Activated CD4-positive, alpha-beta T cell treated with anti-CD3 and anti-CD28 coated beads, Interleukin-2, amount 50 U/mL, for 16 hours (primary cell): ENCODE data around the gene NUP210.
"Not testable (repeated sequence)": the region's sequence is repeated elsewhere in the genome, so short reads cannot be mapped to it uniquely, and the experiment has no call there.

Source experiments
- DNase-seq: peaks from one replicate; pipeline ENCODE4 v3.0.0-alpha.2; 2020

The NUP210 gene

DNA sequence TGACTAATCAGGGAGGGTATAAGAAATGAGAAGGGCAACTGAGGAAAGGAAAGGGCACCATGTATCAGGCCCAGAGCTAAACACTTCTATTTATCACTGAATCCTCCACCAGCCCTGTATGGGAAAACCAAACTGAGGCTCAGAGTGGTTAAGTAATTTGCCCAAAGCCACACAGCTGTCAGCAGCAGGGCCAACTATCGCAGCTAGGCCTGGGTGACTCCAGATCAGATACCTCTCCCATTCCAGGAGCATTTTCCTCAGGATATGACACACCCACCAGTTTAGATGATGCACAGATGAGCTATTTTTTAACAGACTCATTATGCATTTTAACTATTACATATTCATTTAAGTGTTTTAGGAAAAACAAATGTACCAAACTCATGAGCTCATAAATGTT lies 14.5 kb downstream of the NUP210 start:
- no peak for DNase-seq

DNA sequence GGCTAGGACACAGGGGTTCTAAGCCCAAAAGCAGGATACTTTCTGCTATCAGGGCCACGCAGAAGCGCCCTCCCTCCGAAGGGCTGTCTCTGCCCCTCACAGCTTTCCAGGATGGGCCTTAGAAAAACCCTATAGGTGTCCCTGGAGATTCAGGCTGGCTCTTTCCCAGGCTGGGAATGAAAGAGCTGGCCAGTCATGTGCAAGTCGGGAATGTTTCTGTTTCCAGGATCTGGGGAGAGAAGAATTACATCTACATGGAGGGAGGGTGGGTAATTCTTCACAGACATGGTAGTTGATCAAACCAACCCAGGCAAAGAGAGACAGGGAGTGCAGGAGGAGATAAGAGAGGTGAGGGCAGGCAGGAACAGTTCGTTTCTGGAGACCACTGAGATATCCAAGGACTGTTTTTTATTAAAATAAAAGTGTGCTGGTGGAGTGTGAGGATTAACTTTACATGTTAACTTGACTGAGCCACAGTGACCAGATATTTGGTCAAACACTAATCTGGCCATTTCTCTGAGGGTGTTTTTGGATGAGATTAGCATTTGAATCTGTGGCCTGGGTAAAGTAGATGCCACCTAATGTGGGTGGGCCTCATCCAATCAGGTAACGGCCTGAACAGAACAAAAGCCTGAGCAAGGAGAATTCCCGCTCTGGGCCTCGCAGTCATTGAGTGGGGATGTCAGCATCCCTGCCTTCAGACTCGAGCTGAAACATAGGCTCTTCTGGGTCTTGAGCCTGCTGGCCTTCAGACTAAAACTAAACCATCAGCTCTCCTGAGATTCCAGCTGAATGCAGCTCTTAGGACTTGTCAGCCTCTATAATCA lies 15.3 kb downstream of the NUP210 start:
- no peak for DNase-seq

DNA sequence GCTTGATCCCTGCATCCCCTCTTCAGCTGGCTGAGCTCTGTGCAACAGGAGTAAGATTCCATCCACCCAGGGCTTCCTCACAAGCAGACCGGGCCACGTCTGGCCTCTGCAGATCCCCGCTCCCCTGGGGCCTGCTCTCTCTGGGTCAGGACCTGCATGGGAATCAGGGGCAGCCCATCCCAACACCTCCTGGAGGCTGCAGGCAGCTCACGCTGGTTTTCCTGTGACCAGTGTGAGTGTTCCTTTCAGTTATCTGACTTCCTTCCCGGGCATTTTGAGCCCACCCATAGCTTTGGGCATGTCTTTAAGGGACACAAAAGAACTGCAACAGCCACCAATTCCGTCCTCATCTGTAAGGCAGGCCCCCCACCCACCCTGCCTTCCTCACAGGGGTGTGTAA lies 16.3 kb downstream of the NUP210 start:
- DNase-seq = no peak

DNA sequence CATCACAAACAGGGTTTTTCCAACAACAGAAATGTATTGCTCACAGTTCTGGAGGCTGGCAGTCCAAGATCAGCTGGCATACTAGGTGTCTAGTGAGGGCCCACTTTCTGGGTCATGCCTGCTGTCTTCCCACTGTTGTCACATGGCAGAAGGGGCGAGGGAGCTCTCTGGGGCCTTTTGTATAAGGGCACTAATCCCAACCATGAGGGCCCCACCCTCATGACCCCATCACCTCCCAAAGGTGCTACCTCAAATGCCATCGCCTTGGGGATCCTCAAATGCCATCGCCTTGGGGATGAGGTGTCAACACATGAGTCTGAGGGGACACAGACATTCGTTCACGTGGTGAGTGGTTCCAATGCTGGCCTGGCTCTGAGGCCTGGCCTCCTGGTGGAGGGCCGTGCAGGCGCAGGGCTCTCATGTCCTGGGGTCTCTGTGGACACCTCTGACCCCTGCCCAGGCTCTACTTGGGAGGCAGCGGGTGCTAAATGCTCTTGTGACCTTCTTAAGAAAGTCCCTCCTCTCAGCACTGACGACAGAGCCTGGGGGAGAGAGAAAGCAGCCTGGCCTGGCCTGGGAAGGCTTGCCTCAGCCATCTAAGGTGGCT lies 16.8 kb downstream of the NUP210 start:
- no peak for DNase-seq

DNA sequence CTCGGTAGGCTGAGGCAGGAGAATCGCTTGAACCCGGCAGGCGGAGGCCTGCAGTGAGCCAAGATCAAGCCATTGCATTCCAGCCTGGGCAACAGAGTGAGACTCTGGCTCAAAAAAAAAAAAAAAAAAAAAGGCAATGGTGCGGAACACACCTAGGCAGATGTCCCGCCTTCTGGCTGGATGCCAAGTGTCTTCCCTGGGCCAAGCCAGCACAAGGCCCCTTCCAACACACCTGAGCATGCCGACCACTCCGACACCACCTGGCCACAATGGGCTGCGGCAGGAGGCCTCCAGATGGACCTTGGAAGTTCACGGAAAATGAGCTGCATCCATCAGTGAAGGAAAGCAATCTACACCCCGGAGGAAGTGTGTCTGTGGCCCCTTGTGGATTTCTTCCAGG lies 19.0 kb downstream of the NUP210 start:
- no peak for DNase-seq

DNA sequence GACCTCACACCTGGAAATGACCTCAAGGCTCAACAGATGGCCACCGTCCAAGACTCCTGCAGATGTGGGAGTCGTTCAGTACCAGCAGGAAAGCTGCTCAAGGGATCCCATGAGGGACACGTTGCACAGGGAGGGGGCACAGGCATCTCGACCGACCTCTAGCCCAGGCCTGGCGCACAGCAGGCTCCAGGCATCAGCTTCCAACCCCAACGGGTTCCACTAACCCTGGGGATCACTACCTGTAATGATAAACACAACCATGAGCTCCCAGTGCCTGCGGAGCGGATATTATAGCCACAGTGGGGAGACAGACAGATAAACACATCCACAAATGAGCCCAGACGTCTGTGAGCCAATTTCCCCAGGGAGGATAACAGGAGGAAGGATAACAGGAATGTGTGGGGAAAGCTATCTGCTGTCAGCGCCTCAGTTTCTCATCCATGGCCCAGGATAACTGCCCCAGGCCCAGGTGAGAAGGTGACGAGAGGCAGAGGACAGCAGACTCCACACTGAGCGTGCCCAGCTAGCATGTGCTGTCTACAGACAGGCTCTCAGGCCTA lies 19.9 kb downstream of the NUP210 start:
- no peak for DNase-seq

DNA sequence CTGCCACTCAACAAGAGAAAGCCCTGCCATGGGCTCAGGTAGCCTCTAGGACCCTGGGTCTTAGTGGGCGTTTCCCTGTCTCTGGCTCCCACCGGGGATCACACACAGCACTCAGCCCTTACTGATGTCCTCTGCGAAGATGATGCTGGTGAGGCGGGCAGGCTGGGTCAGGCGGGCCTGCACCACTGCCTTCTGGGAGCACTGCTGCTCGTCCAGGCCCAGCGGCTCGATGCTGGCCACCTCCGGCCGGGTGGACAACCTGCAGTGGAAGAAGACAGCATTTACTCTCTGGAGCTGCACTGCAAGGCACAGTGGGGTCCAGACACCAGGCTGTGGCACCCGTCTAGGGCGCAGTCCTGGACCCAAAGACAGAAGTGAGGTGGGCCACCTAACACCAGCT lies 20.5 kb downstream of the NUP210 start:
- no peak for DNase-seq

DNA sequence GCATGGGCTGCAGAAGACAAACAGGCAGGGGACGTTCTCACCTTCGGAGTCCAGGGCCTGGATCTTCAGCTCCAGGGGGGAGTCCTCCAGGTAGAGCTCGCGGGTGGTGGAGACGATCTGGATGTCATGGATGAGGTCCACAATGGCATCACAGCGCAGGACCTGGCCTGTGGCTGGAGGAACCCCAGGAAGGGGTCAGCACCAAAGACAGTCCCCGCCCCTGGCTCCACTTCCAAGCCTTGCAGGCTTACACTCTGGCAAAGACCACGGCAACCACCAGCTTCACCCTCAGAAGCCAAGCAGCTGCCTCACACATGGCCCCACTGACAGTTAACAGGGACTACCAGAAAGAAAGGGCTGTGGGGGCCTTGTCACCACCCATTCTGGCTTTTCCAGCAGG lies 22.8 kb downstream of the NUP210 start:
- DNase-seq = no peak

DNA sequence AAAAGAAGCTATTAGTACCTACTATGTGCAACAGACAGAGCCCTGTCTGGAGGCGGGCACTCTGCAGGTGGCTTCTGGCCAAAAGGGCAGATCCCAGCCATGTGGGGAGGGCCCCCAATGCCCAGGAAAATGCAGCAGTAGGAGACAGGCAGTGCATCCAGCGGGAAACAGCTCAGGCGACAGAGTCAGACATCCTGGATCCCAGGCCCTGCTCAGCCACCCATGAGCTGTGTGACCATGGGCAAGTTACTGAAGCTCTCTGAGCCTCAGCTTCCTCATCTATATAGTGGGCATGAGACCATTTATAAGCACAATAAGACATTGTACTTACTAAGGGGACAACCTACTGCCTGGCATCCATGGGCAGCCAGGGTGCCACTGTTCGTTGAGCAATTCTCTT lies 25.8 kb downstream of the NUP210 start:
- no peak for DNase-seq

DNA sequence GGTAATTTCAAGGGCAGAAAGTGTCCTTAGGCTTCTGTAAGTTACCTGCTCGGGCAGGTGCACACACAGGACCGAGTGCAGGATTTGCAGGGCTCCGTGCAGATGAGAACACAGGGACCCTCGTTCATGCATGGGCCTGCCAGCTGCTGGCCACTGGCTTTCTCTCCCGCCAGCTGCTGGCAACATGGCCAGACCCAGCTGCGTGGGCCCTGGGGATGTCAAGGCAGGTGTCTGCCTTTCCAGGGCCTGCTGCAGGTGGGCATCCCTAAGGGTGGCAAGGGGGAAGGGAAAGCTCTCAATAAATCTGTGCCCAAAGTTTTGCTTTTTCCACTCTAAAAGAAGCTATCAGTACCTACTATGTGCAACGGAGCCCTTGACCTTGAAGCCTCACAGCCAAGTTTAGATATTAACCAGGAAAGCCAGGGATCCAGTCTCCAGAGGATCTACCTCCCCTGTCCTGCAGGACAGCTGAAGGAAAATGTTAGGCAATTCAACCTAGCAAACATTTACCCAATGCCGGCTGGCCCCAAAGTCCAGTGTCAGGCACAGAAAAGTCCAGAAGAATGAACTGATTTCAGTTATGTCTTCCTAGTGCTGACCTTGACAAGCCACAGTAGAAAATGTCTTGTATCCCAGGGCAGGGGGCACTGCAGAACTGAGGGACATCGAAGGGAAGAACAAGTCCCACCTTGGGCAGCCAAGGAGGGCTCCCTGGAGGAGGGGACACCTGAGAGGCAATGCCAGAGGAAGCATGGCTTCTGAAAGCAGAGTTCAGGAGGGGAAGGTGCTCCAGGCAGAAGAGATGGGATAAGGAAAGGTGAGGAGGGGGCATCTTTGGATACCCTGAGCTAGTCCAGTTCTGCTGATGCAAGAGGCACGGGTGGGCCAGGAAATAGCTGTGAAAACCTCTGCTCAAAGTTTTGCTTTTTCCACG lies 26.4 kb downstream of the NUP210 start:
- DNase-seq = no peak

DNA sequence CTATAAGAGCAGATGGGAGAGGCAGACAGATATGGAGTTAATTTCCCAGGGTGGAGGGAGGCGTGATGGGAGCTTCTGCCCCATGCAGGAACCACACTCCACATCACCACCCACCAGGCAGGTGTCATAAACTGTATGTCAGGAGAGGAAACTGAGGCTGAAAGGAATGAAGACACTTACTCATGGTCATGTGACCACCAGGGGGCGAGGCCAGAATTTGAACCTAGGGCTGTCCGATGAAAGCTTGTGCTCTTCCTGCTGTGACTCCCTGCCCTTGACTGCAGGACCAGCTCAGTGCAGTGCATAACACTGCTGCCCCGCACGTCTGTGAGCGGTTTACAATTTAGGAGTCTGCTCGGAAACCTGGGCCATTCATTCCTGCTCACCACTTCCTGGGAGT lies 28.8 kb downstream of the NUP210 start:
- no peak for DNase-seq

DNA sequence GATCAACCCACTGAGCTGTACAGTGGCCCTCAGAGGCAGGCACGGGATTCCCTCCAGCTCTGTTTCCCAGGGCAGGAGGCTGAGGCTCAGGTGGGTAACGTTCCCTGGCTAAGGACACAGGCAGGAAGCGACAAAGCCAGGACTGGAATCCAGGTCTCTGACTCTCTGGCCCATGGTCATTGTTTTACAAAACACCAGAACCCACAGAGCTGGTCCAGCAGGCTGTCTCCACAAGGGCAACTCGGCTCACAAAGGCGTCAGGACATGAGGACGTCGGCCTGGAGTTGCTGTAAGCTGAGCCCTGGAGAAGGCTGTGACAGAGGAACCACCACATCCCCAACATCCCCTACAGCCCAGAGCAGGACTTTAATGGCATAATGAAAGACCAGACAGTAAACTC lies 30.7 kb downstream of the NUP210 start:
- no peak for DNase-seq

DNA sequence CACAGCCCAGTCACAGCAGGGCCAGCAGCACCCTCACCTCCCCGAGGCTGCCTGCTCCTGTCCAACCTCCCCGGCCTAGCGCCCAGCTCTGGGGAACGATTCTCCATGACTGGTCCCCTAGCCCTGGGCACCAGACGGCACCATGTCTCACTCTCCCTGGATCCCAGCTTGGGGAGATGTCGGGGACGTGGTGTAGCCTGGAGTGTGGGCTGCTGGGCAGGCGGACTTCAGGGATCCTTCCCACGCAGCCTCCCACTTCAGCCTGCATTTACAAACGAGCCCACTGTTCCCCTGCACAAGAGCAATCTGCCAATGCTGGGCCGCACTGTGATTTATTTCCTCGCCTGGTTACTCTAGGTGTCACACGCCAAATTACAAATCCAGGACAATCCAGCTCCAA lies 31.3 kb downstream of the NUP210 start:
- DNase-seq = no peak

DNA sequence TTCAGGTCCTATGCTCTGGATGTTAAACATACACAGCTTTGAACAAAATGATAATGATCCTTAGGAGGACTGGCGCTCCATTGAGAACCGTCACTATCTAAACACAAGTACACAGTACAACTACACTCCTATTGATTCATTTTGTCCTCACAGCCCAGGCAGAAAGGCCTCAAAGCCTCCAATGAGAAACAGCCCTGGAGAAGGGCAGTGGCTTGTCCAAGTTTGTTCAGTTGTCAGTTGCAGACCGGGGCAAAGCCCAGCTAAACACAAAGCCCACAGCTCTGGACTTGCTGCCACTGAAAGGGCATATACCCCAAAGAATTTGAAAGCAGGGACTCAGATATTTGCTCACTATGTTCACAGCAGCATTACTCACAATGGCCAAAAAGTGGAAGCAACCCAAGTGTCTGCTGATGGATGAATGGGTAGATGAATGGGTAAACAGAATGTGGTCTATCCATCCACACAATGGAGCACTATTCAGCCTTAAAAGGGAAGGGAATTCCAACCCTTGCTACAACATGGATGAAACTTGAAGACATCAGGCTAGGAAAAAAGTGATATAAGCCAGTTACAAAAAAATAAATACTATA lies 34.7 kb downstream of the NUP210 start:
- DNase-seq = no peak

DNA sequence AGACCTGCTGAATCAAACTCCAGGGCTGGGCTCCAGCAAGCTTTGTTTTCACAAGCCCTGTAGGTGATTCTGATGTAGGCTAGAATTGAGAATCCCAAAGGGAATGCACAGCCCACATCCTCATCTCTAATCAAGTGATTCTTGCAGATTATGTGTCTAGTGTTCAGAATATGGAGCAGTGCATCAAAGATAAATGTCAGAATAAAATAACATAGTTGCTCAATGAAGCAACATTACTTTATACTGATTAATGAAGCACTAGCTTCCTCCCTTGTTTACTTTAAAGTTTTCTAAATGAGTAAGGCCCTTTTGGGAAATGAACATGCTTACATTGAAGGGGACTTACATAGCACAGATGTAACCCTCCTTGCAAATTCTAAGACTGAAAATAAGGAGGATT lies 39.2 kb downstream of the NUP210 start:
- DNase-seq = no peak

DNA sequence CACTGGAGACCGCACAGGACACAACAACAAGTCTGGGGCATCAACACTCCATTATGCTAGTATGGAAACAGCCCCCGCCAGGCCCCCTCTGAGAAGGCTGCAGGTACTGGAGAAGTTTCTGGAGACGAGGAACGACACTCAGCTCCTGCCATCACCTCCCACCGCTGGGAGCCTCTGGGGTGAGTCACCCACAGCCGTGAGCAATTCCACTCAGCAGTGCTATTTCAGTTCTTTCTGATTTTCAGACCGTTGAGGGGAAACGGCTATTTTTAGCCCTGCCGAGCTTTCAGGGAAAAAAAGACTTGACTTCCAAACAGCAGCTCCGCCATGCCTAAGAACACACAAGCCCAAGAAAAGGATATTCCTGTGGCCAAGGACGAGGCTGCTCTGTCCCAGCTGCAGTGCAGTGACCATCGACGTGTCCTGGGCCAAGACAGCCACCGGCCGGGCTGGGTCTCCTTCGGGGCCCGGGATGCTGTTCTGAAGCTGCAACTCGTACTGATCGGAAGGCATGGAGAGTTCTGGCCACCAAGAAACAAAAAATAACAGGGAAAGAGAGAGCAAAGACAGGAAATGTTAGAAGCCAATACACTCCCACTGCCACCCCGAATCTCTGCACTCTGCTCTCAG lies 40.8 kb downstream of the NUP210 start:
- DNase-seq = no peak

DNA sequence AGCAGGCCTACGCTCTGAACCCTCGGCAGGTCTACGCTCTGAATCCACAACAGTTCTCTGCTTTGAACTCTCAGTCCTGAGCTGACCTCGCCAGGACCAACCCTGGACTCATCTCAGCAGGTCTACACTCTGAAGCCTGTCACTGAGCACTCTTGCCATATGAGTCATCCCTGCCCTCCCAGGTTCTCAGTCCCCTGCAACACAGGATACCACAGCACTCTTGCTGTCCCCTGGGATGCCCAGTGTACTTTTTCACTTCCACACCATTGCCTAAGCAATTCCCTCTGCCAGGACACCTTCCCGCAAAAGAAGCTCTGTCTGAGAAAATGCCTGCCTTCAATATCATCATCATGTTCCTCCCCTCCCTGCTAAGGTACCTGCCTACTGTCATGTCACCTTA lies 42.0 kb downstream of the NUP210 start:
- DNase-seq = no peak

DNA sequence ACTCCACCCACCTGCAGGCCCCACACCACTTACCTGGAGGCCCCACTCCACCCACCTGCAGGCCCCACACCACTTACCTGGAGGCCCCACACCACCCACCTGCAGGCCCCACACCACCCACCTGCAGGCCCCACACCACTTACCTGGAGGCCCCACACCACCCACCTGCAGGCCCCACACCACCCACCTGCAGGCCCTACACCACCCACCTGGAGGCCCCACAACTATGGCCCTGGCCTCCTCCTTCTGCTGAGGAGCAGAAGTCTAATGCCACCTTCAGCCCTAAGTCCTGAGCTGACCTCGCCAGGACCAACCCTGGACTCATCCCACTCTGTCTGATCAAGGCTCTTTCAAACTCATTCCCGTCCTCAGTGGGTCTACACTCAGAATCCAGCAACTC lies 42.4 kb downstream of the NUP210 start:
- not testable (repeated sequence) for DNase-seq

DNA sequence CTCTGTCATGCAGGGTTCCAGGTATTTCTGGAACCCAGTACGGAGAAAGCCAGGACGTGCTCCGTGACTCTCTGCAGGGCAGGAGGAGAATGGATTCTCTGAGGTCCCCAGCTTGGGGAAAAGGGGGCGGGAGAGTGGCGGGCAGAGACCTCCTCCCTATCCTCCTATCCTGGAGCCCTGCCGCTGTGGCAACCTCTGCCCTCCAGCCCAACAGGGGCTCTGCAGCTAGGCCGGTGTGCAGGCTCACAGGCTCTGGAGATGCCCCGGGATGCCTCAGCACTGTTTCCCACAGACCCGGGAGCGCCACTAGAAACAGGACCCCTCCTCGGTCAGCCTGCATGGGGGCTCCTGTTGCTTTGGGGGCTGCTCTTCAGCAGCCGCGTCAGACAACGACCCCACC lies 43.1 kb downstream of the NUP210 start:
- DNase-seq = no peak

DNA sequence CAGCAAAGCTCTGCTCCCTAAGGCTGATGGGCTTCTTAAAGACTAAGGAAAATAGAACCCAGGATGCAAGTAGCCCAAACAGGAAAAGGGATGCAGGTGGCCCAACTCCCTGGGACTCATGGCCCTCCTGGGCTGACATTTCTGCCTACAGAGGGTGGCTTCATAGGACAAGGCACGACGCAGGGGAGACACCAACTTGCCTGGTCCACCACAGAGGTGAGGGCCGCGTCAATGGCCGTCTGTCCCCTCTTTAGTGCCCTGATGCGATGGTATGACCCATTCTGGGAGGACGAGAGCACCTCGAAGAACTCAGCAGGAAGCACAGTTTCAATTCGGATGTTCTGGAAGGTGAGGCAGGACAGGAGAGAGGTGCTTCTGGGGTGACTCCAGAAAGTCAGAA lies 44.0 kb downstream of the NUP210 start:
- no peak for DNase-seq

DNA sequence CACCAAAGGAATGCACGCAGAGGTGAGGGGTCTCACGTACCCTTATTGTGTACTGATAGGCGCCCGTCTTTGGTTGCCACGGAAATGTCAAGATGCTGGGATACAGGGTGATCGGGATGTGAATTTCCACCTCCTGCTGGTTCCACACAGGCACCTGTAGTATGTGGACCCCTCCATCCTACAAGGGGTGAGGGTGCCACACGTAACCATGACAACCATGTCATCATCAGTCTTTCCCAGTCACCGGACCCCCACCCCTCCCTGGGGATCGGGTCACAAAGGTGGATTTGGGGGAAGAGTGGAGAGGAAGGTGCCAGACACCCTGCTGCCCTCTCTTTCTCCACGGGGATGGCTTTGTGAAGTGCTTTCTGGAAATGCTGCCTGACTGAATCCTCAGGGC lies 44.7 kb downstream of the NUP210 start:
- no peak for DNase-seq

DNA sequence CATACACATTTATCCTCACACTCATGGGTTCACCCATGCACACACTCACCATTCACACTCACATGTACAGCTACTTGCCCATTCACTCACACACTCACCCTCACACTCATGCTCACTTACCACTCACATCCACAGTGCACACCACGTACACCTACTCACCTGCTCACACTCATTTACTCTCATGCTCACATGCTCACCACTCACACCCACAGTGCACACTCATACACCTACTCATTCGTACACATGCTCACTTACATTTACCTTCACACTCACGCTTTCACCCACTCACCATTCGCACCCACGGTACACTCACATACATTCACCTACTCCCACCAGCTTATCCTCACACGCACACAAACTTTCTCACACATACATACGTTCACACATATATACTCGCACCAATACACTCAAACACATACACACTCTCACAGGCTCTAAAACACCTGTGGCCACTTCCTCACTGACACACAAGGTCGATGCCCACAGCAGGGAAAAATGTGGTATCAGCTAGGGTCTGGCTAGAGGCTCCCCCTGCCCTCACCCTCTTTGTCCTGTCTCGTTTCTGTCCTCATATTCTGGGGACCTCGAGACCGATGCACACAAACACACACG lies 46.0 kb downstream of the NUP210 start:
- DNase-seq = no peak
